GM12878 (cell line): Measurements from ENCODE around the gene INHA. TPM values are rescaled to one million over a fixed set of nuclear protein-coding genes. Genes with fewer than 3 reads are reported as not detected.

Source experiments
- ATAC-seq: fragments of 200-7000 bp; cut with Tn5 transposase; 3 replicates; pipeline ENCODE4 v1.9.1; 2020; ENCODE audit warnings: mild to moderate bottlenecking, moderate library complexity
- BruUV-seq: library from RNA; stranded (reverse); fragments of 400-500 nt; replicated peaks from 2 replicates; lab custom pipeline; 2021; lab: Mats Ljungman, UMichigan
- CTCF ChIA-PET: fragments of 300-600 bp; sonication (Branson Sonifier 250); formaldehyde crosslinking; extraction: SDS; loops from one replicate; lab custom pipeline; 2021; ENCODE audit warnings: inconsistent platforms; lab: Yijun Ruan, JAX
- POLR2A ChIA-PET: fragments of 350-600 bp; formaldehyde crosslinking; extraction: SDS; loops from one replicate; lab custom pipeline; 2021; ENCODE audit warnings: inconsistent platforms; lab: Charles Lee
- RAD21 ChIA-PET: fragments of 300-600 bp; sonication (Branson Sonifier 250); formaldehyde crosslinking; loops from one replicate; lab custom pipeline; 2023; ENCODE audit warnings: antibody characterized with exemption; ENCODE audit not compliant: unreplicated experiment; lab: Charles Lee
- SMC1A ChIA-PET: fragments of 300-600 bp; sonication (Branson Sonifier 250); formaldehyde crosslinking; loops from one replicate; lab custom pipeline; 2023; ENCODE audit not compliant: unreplicated experiment, uncharacterized antibody; lab: Charles Lee
- DNase-seq: peaks from one replicate; pipeline ENCODE4 v3.0.0-alpha.2; 2011; ENCODE audit warnings: low read depth, low spot score
- FAIRE-seq: peaks from 3 replicates; lab custom pipeline; 2011; peaks lifted over from hg19 to GRCh38; lab: Jason Lieb, UNC
- H2AFZ ChIP-seq: 2 replicates; pipeline ENCODE4 v1.6.0; 2011; ENCODE audit warnings: low read depth, low read length, control low read depth; ENCODE audit not compliant: control insufficient read depth
- H3K27ac ChIP-seq: 2 replicates; pipeline ENCODE4 v1.5.1; 2011; ENCODE audit warnings: control low read depth; ENCODE audit not compliant: control insufficient read depth, insufficient read depth
- H3K27me3 ChIP-seq, 2 experiments: replicated peaks in 1 of 2; 2 replicates each; pipeline versions ENCODE4 v1.6.0 to v1.6.1; 2011; ENCODE audit warnings: low read length in 1 of 2; ENCODE audit not compliant: control insufficient read depth in 2 of 2, insufficient read depth in 2 of 2
- H3K36me3 ChIP-seq, 2 experiments: 2 replicates each; pipeline ENCODE4 v1.5.1; 2011; ENCODE audit warnings: low read length in 1 of 2; ENCODE audit not compliant: control insufficient read depth in 2 of 2, insufficient read depth in 2 of 2
- H3K4me1 ChIP-seq: 2 replicates; pipeline ENCODE4 v1.6.1; 2011; ENCODE audit warnings: mild to moderate bottlenecking, low read length, moderate library complexity, mixed read lengths; ENCODE audit not compliant: control insufficient read depth, insufficient read depth
- H3K4me2 ChIP-seq: 2 replicates; pipeline ENCODE4 v1.6.0; 2011; ENCODE audit warnings: control low read depth; ENCODE audit not compliant: control insufficient read depth, insufficient read depth
- H3K4me3 ChIP-seq: fragments of 200-600 bp; sonication (generic); 2 replicates; pipeline ENCODE4 v1.5.1; 2016
- H3K79me2 ChIP-seq: 2 replicates; pipeline ENCODE4 v1.6.0; 2011; ENCODE audit warnings: low read length; ENCODE audit not compliant: control insufficient read depth, insufficient read depth
- H3K9ac ChIP-seq: 2 replicates; pipeline ENCODE4 v1.8.0; 2011; ENCODE audit warnings: low read length, control low read depth, mixed read lengths; ENCODE audit not compliant: control insufficient read depth, insufficient read depth
- H3K9me3 ChIP-seq: replicated peaks from 3 replicates; pipeline ENCODE4 v1.5.1; 2011; ENCODE audit warnings: mild to moderate bottlenecking, low read length; ENCODE audit not compliant: control insufficient read depth, insufficient read depth
- H4K20me1 ChIP-seq: 2 replicates; pipeline ENCODE4 v1.6.0; 2011; ENCODE audit not compliant: control insufficient read depth, insufficient read depth
- ATF2 ChIP-seq: IDR thresholded peaks from 2 replicates; pipeline ENCODE4 v1.6.1; 2012; ENCODE audit warnings: low read length, inconsistent platforms
- ATF3 ChIP-seq: IDR thresholded peaks from 2 replicates; pipeline ENCODE4 v1.6.1; 2011; ENCODE audit warnings: low read depth, mild to moderate bottlenecking, low read length, moderate library complexity, borderline replicate concordance; ENCODE audit errors: extremely low read depth
- CHD4 ChIP-seq: fragments of 200-600 bp; sonication (generic); IDR thresholded peaks from 2 replicates; pipeline ENCODE4 v1.6.1; 2016; ENCODE audit warnings: mild to moderate bottlenecking
- CUX1 ChIP-seq: IDR thresholded peaks from 2 replicates; pipeline ENCODE4 v1.6.1; 2012; ENCODE audit warnings: improper control_type of control experiment, low read depth, low read length; ENCODE audit not compliant: insufficient replicate concordance
- FOXK2 ChIP-seq: fragments of 450-650 bp; IDR thresholded peaks from 2 replicates; pipeline ENCODE4 v1.6.1; 2017; ENCODE audit warnings: mild to moderate bottlenecking, moderate library complexity
- LARP7 ChIP-seq: fragments of 450-650 bp; IDR thresholded peaks from 2 replicates; pipeline ENCODE4 v1.6.1; 2017; ENCODE audit warnings: mild to moderate bottlenecking
- MYB ChIP-seq: fragments of 150-350 bp; IDR thresholded peaks from 2 replicates; pipeline ENCODE4 v1.6.1; 2014; ENCODE audit warnings: mild to moderate bottlenecking, low read depth, low read length, borderline replicate concordance
- SPI1 ChIP-seq: IDR thresholded peaks from 2 replicates; pipeline ENCODE4 v1.6.1; 2011; ENCODE audit warnings: low read depth, mild to moderate bottlenecking, low read length, moderate library complexity, borderline replicate concordance; ENCODE audit not compliant: insufficient read depth
- TBL1XR1 ChIP-seq: IDR thresholded peaks from 2 replicates; pipeline ENCODE4 v1.6.1; 2012; ENCODE audit warnings: low read depth, low read length, improper control_type of control experiment
- ZBTB4 ChIP-seq: fragments of 450-650 bp; formaldehyde crosslinking; IDR thresholded peaks from 2 replicates; pipeline ENCODE4 v1.4.0; 2022; ENCODE audit warnings: mild to moderate bottlenecking, moderate library complexity
- ZNF622 ChIP-seq: fragments of 450-650 bp; IDR thresholded peaks from 2 replicates; pipeline ENCODE4 v1.6.1; 2017; ENCODE audit warnings: mild to moderate bottlenecking, inconsistent platforms
- ZZZ3 ChIP-seq: IDR thresholded peaks from 2 replicates; pipeline ENCODE4 v1.6.1; 2011; ENCODE audit warnings: low read depth; ENCODE audit not compliant: control insufficient read depth, insufficient read length
- WGBS: methylation state at CpG from one replicate; pipeline ENCODE4 v1.1.6; 2016; ENCODE audit warnings: low lambda C conversion rate; ENCODE audit not compliant: insufficient replicate concordance, insufficient coverage; ENCODE audit errors: missing lambda C conversion rate; 5-methylcytosine and 5-hydroxymethylcytosine counted together
- in situ Hi-C: fragments of 300-500 bp; cut with MboI; formaldehyde crosslinking; loops from 9 replicates; pipeline ENCODE4 v1.14.3; 2018; ENCODE audit warnings: mixed read lengths
- intact Hi-C: fragments of 100-400 bp; cut with micrococcal nuclease; formaldehyde crosslinking; loops from one replicate; pipeline ENCODE4 v1.14.2; 2022; ENCODE audit not compliant: unreplicated experiment
- polyA plus RNA-seq, 11 experiments: library from polyadenylated mRNA; depleted of rRNA in 4 of 11; unstranded in 6 of 11; stranded (reverse) in 5 of 11; fragments of >200 nt; fragmentation: Nextera tagmentation in 4 of 11; fragmentation: Illumina TruSeq in 1 of 11; extraction: Ambion mirVana in 4 of 11; extraction: Trizol in 1 of 11; gene quantifications; 1 replicate in 1 of 11; 2 replicates in 10 of 11; pipeline versions ENCODE4 v1.2.1 to v1.2.3, GENCODE V29; 2011 to 2016; ENCODE audit warnings: inconsistent platforms in 2 of 11, missing spikeins in 2 of 11, low read depth in 1 of 11
- total RNA-seq, 4 experiments: library from RNA; depleted of rRNA in 3 of 4; stranded (reverse); fragments of >200 nt in 3 of 4; fragmentation: Illumina TruSeq in 1 of 4; extraction: Trizol in 1 of 4; gene quantifications; 2 replicates each; pipeline versions ENCODE4 v1.2.1 to v1.2.3, GENCODE V29; 2013 to 2021

INHA gene
- total and polyA plus RNA-seq, 10 of the 15 experiments (the other 5 are each of a cell fraction or from before 2014, with no cell fraction given), result not detected

- CTCF ChIA-PET, result interaction anchor here (0.5 to 10.8 kb wide), 5 partner anchors 10 to 137 kb away, joined by 3 to 224 read pairs (median 5); partner anchors contain the start of gene GMPPA
- SMC1A ChIA-PET, result interaction anchor here (1.0 kb wide), 1 partner anchor 31 kb away, joined by 4 read pairs; no protein-coding TSS in a partner anchor
- POLR2A ChIA-PET, result no interaction called here
- 22% methylated on average over 9 of the region's 9 CpGs for WGBS
- Histone ChIP-seq H2AFZ (no peak overlapping the region), H3K4me3 (no peak overlapping the region), H3K36me3 (no peaks in the 10 kb centered on the region), H3K27ac (no peak overlapping the region), H3K9me3 (no peaks in the 10 kb centered on the region), H3K4me2 (no peak overlapping the region), H3K4me1 (no peaks in the 10 kb centered on the region), H3K9ac (no peak overlapping the region), H3K27me3 (peaks cover 21 to 22% of the 10 kb centered on the region in 2 experiments), H4K20me1 (no peaks in the 10 kb centered on the region; the same call in 1 of the 2 replicates), H3K79me2 (no peaks in the 10 kb centered on the region)
- intact Hi-C loops, result no loop called here
- no TSS peak for BruUV-seq
- in situ Hi-C loops, result no loop called here
- DNase-seq (no peak), FAIRE-seq (no peak), ATAC-seq (no peak)
- RAD21 ChIA-PET, result no interaction called here
- TF ChIP-seq ZNF622, result no peak
- no peak for TF ChIP-seq ATF3
- no peak for TF ChIP-seq SPI1
- TF ChIP-seq ZBTB4 (CRISPR knock-in tag), result no peak
- TF ChIP-seq CHD4, result no peak
- TF ChIP-seq ZZZ3, result no peak
- no peak for TF ChIP-seq MYB
- TF ChIP-seq TBL1XR1, result no peak
- TF ChIP-seq FOXK2, result no peak
- TF ChIP-seq ATF2, result no peak
- no peak for TF ChIP-seq LARP7
- no peak for TF ChIP-seq CUX1
Observed at GRCh38 chr2:219525533-219526232, 46.4 kb upstream of the INHA start.
